Measurements from ENCODE around the gene SAE1.

SAE1 gene

GRCh38 chr19:47227352-47228167, 96.9 kb downstream of the SAE1 start:
- Histone ChIP-seq H3K9me3 (ENCODE audit: control extremely low read depth in 1 of 5, control insufficient read depth in 4 of 5, insufficient read depth in 2 of 5, low read depth in 1 of 5, low read length in 4 of 5) (no peaks in the 10 kb centered on the region), H3K4me3 (ENCODE audit: control insufficient read depth in 1 of 7, extremely low read depth in 1 of 7, insufficient read depth in 4 of 7, low read depth in 2 of 7, low read length in 6 of 7) (peak overlapping the region in 4 of 7 experiments; percentile 61 to 80 (median 64)), H3K27me3 (replicated peaks in 2 of 5; ENCODE audit: control insufficient read depth in 4 of 5, insufficient read depth in 5 of 5, low read length in 4 of 5) (peaks cover 0 to 38% (median 13%) of the 10 kb centered on the region in 5 experiments), H3K27ac (ENCODE audit: insufficient read depth in 1 of 2, low read depth in 1 of 2, low read length in 2 of 2, poor library complexity in 1 of 2, severe bottlenecking in 2 of 2) (peak overlapping the region in 1 of 2 experiments; percentile 83), H3K36me3 (ENCODE audit: control insufficient read depth in 4 of 4, insufficient read depth in 4 of 4, low read length in 3 of 4) (no peaks in the 10 kb centered on the region), H3K4me1 (ENCODE audit: control extremely low read depth in 1 of 4, control insufficient read depth in 4 of 4, insufficient read depth in 4 of 4, low read length in 3 of 4) (peaks cover 5 to 64% (median 60%) of the 10 kb centered on the region in 4 experiments)
- ChIA-PET POLR2A (interaction anchor here (0.8 to 3.6 kb wide), 4 partner anchors 12 to 29 kb away, joined by 4 to 54 read pairs (median 15); partner anchors contain the start of gene CCDC9), CTCF (interaction anchor here (1.0 to 7.0 kb wide), 4 partner anchors 16 to 77 kb away, joined by 3 to 78 read pairs (median 22); partner anchors contain the start of gene CCDC9)
- DNase-seq = peak in 2 of 3 donors; percentile 68 to 71
- 0% methylated on average over 19 of the region's 27 CpGs for WGBS (ENCODE audit: insufficient coverage)

- Histone ChIP-seq H3K4me1 (ENCODE audit: control extremely low read depth in 1 of 4, control insufficient read depth in 4 of 4, insufficient read depth in 4 of 4, low read length in 3 of 4) (peaks cover 5 to 66% (median 60%) of the 10 kb centered on the region in 4 experiments), H3K27ac (ENCODE audit: insufficient read depth in 1 of 2, low read depth in 1 of 2, low read length in 2 of 2, poor library complexity in 1 of 2, severe bottlenecking in 2 of 2) (peak overlapping the region in 1 of 2 experiments; percentile 52), H3K4me3 (ENCODE audit: control insufficient read depth in 1 of 7, extremely low read depth in 1 of 7, insufficient read depth in 4 of 7, low read depth in 2 of 7, low read length in 6 of 7) (peak overlapping the region in 4 of 7 experiments; percentile 61 to 80 (median 69)), H3K9me3 (ENCODE audit: control extremely low read depth in 1 of 5, control insufficient read depth in 4 of 5, insufficient read depth in 2 of 5, low read depth in 1 of 5, low read length in 4 of 5) (no peaks in the 10 kb centered on the region), H3K36me3 (ENCODE audit: control insufficient read depth in 4 of 4, insufficient read depth in 4 of 4, low read length in 3 of 4) (no peaks in the 10 kb centered on the region), H3K27me3 (replicated peaks in 2 of 5; ENCODE audit: control insufficient read depth in 4 of 5, insufficient read depth in 5 of 5, low read length in 4 of 5) (peaks cover 0 to 42% (median 15%) of the 10 kb centered on the region in 5 experiments)
- ChIA-PET CTCF (interaction anchor here (2.4 to 7.0 kb wide), 3 partner anchors 17 to 78 kb away, joined by 5 to 78 read pairs (median 40); no protein-coding TSS in a partner anchor), POLR2A (interaction anchor here (0.6 to 0.8 kb wide), 2 partner anchors 15 to 71 kb away, joined by 4 to 5 read pairs; no protein-coding TSS in a partner anchor)
- 4% methylated on average over 29 of the region's 50 CpGs for whole genome bisulfite sequencing (ENCODE audit: insufficient coverage)
- peak in 2 of 3 donors; percentile 41 to 54 for DNase-seq
Measured at GRCh38 chr19:47228168-47228936, 97.7 kb downstream of the SAE1 start.

GRCh38 chr19:47228937-47229675, 98.5 kb downstream of the SAE1 start:
- Histone ChIP-seq H3K27ac (ENCODE audit: insufficient read depth in 1 of 2, low read depth in 1 of 2, low read length in 2 of 2, poor library complexity in 1 of 2, severe bottlenecking in 2 of 2) (peak overlapping the region in 1 of 2 experiments; percentile 70), H3K4me3 (ENCODE audit: control insufficient read depth in 1 of 7, extremely low read depth in 1 of 7, insufficient read depth in 4 of 7, low read depth in 2 of 7, low read length in 6 of 7) (peak overlapping the region in 5 of 7 experiments; percentile 61 to 80 (median 72)), H3K9me3 (ENCODE audit: control extremely low read depth in 1 of 5, control insufficient read depth in 4 of 5, insufficient read depth in 2 of 5, low read depth in 1 of 5, low read length in 4 of 5) (no peaks in the 10 kb centered on the region), H3K4me1 (ENCODE audit: control extremely low read depth in 1 of 4, control insufficient read depth in 4 of 4, insufficient read depth in 4 of 4, low read length in 3 of 4) (peaks cover 5 to 66% (median 60%) of the 10 kb centered on the region in 4 experiments), H3K27me3 (replicated peaks in 2 of 5; ENCODE audit: control insufficient read depth in 4 of 5, insufficient read depth in 5 of 5, low read length in 4 of 5) (peaks cover 0 to 42% (median 15%) of the 10 kb centered on the region in 5 experiments), H3K36me3 (ENCODE audit: control insufficient read depth in 4 of 4, insufficient read depth in 4 of 4, low read length in 3 of 4) (no peaks in the 10 kb centered on the region)
- 23% methylated on average over 10 of the region's 10 CpGs for WGBS (ENCODE audit: insufficient coverage)
- ChIA-PET POLR2A (no interaction called here), CTCF (interaction anchor here (1.4 to 1.5 kb wide), 2 partner anchors 17 to 19 kb away, joined by 3 to 4 read pairs; no protein-coding TSS in a partner anchor)
- peak in 2 of 3 donors; percentile 55 to 73 for DNase-seq

- peaks cover 0 to 42% (median 15%) of the 10 kb centered on the region in 5 experiments for H3K27me3 ChIP-seq (replicated peaks in 2 of 5; ENCODE audit: control insufficient read depth in 4 of 5, insufficient read depth in 5 of 5, low read length in 4 of 5)
- ChIA-PET POLR2A (no interaction called here), CTCF (interaction anchor here (1.4 to 1.5 kb wide), 2 partner anchors 17 to 19 kb away, joined by 3 to 4 read pairs; no protein-coding TSS in a partner anchor)
- H3K9me3 ChIP-seq (ENCODE audit: control extremely low read depth in 1 of 5, control insufficient read depth in 4 of 5, insufficient read depth in 2 of 5, low read depth in 1 of 5, low read length in 4 of 5) = no peaks in the 10 kb centered on the region
- H3K4me1 ChIP-seq (ENCODE audit: control extremely low read depth in 1 of 4, control insufficient read depth in 4 of 4, insufficient read depth in 4 of 4, low read length in 3 of 4) = peaks cover 5 to 66% (median 60%) of the 10 kb centered on the region in 4 experiments
- WGBS (ENCODE audit: insufficient coverage) = 5% methylated on average over 5 of the region's 9 CpGs
- H3K4me3 ChIP-seq (ENCODE audit: control insufficient read depth in 1 of 7, extremely low read depth in 1 of 7, insufficient read depth in 4 of 7, low read depth in 2 of 7, low read length in 6 of 7) = peak overlapping the region; percentile 32 to 80 (median 61)
- peak overlapping the region in 1 of 2 experiments; percentile 70 for H3K27ac ChIP-seq (ENCODE audit: insufficient read depth in 1 of 2, low read depth in 1 of 2, low read length in 2 of 2, poor library complexity in 1 of 2, severe bottlenecking in 2 of 2)
- peak in 2 of 3 donors; percentile 36 to 54 for DNase-seq
- no peaks in the 10 kb centered on the region for H3K36me3 ChIP-seq (ENCODE audit: control insufficient read depth in 4 of 4, insufficient read depth in 4 of 4, low read length in 3 of 4)
Measured at GRCh38 chr19:47229676-47230053, 99.0 kb downstream of the SAE1 start.

DNA sequence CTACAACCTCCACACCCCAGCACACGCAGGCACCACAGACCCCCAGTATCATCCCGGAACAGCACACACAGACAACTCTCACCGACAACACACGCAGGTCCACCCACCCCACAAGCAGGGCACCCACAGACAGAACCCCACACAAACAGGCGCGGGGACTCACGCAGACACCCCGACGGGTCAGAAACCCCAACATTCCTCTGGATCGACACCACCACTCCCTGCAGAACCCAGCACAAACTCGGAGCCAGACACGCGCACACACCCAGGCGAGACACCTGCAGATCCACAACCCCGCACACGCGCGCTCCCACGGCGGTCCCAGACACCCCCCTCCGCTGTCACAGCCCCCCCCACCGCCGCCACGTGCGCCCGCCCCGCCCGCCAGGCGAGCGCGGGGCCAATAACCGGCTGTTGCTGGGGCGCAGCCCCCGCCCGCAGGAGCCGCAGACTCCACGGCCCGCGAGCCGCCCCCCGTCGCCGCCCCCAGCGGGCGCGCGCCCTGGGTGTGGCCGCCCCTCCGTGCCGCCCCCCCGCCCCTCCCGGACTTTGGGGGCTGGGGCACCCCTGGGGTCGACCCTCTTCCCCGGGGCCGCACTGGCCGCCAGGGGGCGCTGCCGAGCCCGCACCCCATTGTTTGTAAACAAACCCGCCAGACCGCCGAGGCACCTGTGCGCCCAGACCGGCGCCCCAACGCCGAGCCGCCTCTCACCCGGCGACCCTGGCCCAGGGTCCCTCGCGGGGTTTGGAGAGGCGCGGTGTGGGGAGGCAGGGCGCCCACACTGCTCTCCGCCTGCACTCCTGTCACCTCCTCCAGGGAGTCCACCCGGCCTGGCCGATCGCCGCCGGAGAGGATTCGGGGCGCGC, 99.7 kb downstream of the SAE1 start:
- H3K9me3 ChIP-seq (ENCODE audit: control extremely low read depth in 1 of 5, control insufficient read depth in 4 of 5, insufficient read depth in 2 of 5, low read depth in 1 of 5, low read length in 4 of 5) = no peaks in the 10 kb centered on the region
- peak in 2 of 3 donors; percentile 82 to 83 for DNase-seq
- H3K4me3 ChIP-seq (ENCODE audit: control insufficient read depth in 1 of 7, extremely low read depth in 1 of 7, insufficient read depth in 4 of 7, low read depth in 2 of 7, low read length in 6 of 7) = peak overlapping the region; percentile 37 to 80 (median 68)
- ChIA-PET POLR2A (no interaction called here), CTCF (interaction anchor here (1.4 to 1.5 kb wide), 2 partner anchors 16 to 20 kb away, joined by 3 to 4 read pairs; no protein-coding TSS in a partner anchor)
- no peaks in the 10 kb centered on the region for H3K36me3 ChIP-seq (ENCODE audit: control insufficient read depth in 4 of 4, insufficient read depth in 4 of 4, low read length in 3 of 4)
- H3K27ac ChIP-seq (ENCODE audit: insufficient read depth in 1 of 2, low read depth in 1 of 2, low read length in 2 of 2, poor library complexity in 1 of 2, severe bottlenecking in 2 of 2) = peak overlapping the region in 1 of 2 experiments; percentile 70
- H3K27me3 ChIP-seq (replicated peaks in 2 of 5; ENCODE audit: control insufficient read depth in 4 of 5, insufficient read depth in 5 of 5, low read length in 4 of 5) = peaks cover 0 to 42% (median 15%) of the 10 kb centered on the region in 5 experiments
- under 1% methylated on average over 47 of the region's 84 CpGs for WGBS (ENCODE audit: insufficient coverage)
- H3K4me1 ChIP-seq (ENCODE audit: control extremely low read depth in 1 of 4, control insufficient read depth in 4 of 4, insufficient read depth in 4 of 4, low read length in 3 of 4) = peaks cover 5 to 64% (median 60%) of the 10 kb centered on the region in 4 experiments

- no peak for DNase-seq
- CTCF ChIA-PET = no interaction called here
- peaks cover 0 to 59% (median 54%) of the 10 kb centered on the region in 4 experiments for H3K4me1 ChIP-seq (ENCODE audit: control extremely low read depth in 1 of 4, control insufficient read depth in 4 of 4, insufficient read depth in 4 of 4, low read length in 3 of 4)
- H3K27me3 ChIP-seq (replicated peaks in 2 of 5; ENCODE audit: control insufficient read depth in 4 of 5, insufficient read depth in 5 of 5, low read length in 4 of 5) = peaks cover 0 to 42% (median 15%) of the 10 kb centered on the region in 5 experiments
- WGBS (ENCODE audit: insufficient coverage) = under 1% methylated on average over 34 of the region's 43 CpGs
- H3K27ac ChIP-seq (ENCODE audit: insufficient read depth in 1 of 2, low read depth in 1 of 2, low read length in 2 of 2, poor library complexity in 1 of 2, severe bottlenecking in 2 of 2) = peak within 1 kb of the TSS in 1 of 2 experiments; percentile 70
- peak within 1 kb of the TSS; percentile 37 to 80 (median 68) for H3K4me3 ChIP-seq (ENCODE audit: control insufficient read depth in 1 of 7, extremely low read depth in 1 of 7, insufficient read depth in 4 of 7, low read depth in 2 of 7, low read length in 6 of 7)
- no peaks in the 10 kb centered on the region for H3K36me3 ChIP-seq (ENCODE audit: control insufficient read depth in 4 of 4, insufficient read depth in 4 of 4, low read length in 3 of 4)
- H3K9me3 ChIP-seq (ENCODE audit: control extremely low read depth in 1 of 5, control insufficient read depth in 4 of 5, insufficient read depth in 2 of 5, low read depth in 1 of 5, low read length in 4 of 5) = no peaks in the 10 kb centered on the region
- POLR2A ChIA-PET = no interaction called here
Measured at GRCh38 chr19:47230921-47231214, 100.2 kb downstream of the SAE1 start, which contains the start of gene BBC3. TSS of gene BBC3 (minus strand) at chr19:47231199. CDS start at chr19:47228431, 2,768 bp downstream.
